ENCODE measurements around the gene NBPF20.
"Not testable (repeated sequence)": the region's sequence is repeated elsewhere in the genome, so short reads cannot be mapped to it uniquely, and the experiment has no call there.

GRCh38 chr1:145459063-145459462 is 33.7 kb upstream of the NBPF20 start:
- TF ChIP-seq POU2F2 (IDR thresholded peaks at IDR 0.05; ENCODE audit: low read depth, low read length); POLR2A (IDR thresholded peaks at IDR 0.05; ENCODE audit: low read depth, low read length); POLR2AphosphoS5 (IDR thresholded peaks at IDR 0.05; ENCODE audit: low read depth, low read length); TAF1 (IDR thresholded peaks at IDR 0.05; ENCODE audit: low read depth, low read length); PAX5 (IDR thresholded peaks at IDR 0.05; ENCODE audit: insufficient read depth, low read length, severe bottlenecking): not testable (repeated sequence)

Measured in GM12891 (cell line).